ENCODE results near the gene RMND1. TPM values are rescaled to one million over a fixed set of nuclear protein-coding genes. Genes with fewer than 3 reads are reported as not detected.

RMND1 gene
- total RNA-seq, 3 donors from 2014 or later (not counting 1 experiment from before 2014, with no cell fraction given): 10.6 to 14.7 (median 11.3) TPM

DNA sequence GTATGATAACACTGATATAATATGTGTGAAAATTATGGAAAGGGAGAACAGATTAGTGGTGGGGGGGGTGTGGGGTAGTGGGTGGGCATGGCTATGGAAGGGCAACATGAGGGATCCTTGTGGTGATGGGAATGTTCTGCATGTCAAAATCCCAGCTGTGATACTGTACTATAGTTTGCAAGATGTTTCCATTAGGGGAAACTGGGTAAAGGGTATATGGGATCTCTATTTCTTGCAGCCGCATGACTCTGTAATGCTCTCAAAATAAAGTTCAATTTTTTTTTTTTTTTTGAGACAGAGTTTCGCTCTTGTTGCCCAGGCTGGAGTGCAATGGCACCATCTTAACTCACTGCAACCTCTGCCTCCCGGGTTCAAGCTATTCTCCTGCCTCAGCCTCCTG lies 74.8 kb downstream of the RMND1 start:
- H3K36me3 Mint-ChIP-seq: no peaks in the 10 kb centered on the region
- H3K27me3 Mint-ChIP-seq (ENCODE audit: low read depth in 2 of 2): no peaks in the 10 kb centered on the region
- H3K27ac Mint-ChIP-seq: peak overlapping the region in 1 of 2 donors; percentile 95
- Histone ChIP-seq H3K27me3 (ENCODE audit: control insufficient read depth, insufficient read depth, low read length) (no peaks in the 10 kb centered on the region), H3K4me3 (ENCODE audit: low read length) (no peak overlapping the region), H3K9me3 (ENCODE audit: control insufficient read depth, insufficient read depth, low read length) (no peaks in the 10 kb centered on the region), H3K36me3 (ENCODE audit: control insufficient read depth, insufficient read depth, low read length) (no peaks in the 10 kb centered on the region), H3K27ac (ENCODE audit: low read length) (no peak overlapping the region), H3K4me1 (ENCODE audit: control insufficient read depth, insufficient read depth, low read length) (peaks cover 54% of the 10 kb centered on the region)
- H3K4me3 Mint-ChIP-seq: peak overlapping the region; percentile 81
- 95% methylated on average over 3 of the region's 3 CpGs for WGBS (ENCODE audit: insufficient coverage)
- ATAC-seq (no peak), DNase-seq (no peak)
- intact Hi-C loops (cut with micrococcal nuclease): no loop called here
- H3K9me3 Mint-ChIP-seq: peaks cover 0 to 2% of the 10 kb centered on the region in 2 donors
- H3K4me1 Mint-ChIP-seq: peaks cover 77 to 86% of the 10 kb centered on the region in 2 donors
- TF ChIP-seq, protein P1, sequence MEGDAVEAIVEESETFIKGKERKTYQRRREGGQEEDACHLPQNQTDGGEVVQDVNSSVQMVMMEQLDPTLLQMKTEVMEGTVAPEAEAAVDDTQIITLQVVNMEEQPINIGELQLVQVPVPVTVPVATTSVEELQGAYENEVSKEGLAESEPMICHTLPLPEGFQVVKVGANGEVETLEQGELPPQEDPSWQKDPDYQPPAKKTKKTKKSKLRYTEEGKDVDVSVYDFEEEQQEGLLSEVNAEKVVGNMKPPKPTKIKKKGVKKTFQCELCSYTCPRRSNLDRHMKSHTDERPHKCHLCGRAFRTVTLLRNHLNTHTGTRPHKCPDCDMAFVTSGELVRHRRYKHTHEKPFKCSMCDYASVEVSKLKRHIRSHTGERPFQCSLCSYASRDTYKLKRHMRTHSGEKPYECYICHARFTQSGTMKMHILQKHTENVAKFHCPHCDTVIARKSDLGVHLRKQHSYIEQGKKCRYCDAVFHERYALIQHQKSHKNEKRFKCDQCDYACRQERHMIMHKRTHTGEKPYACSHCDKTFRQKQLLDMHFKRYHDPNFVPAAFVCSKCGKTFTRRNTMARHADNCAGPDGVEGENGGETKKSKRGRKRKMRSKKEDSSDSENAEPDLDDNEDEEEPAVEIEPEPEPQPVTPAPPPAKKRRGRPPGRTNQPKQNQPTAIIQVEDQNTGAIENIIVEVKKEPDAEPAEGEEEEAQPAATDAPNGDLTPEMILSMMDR (IDR thresholded peaks at IDR 0.05): no peak

DNA sequence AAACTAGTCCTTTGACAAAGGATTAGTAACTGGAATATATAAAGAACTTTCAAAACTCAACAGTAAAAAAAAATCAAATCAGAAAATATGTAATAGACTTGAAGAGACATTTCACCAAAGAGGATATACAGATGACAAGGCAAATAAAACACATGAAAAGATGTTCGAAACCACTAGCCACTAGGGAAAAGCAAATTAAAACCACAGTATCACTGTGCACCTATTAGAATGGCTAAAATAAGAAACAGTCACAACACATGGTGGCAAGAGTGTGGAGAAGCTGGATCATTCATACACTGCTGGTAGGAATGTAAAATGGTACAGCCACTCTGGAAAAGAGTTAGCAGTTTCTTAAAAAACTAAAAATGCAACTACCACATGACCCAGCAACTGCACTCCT lies 75.5 kb downstream of the RMND1 start:
- WGBS (ENCODE audit: insufficient coverage): 0% methylated on average over 1 of the region's 1 CpG
- Histone ChIP-seq H3K36me3 (ENCODE audit: control insufficient read depth, insufficient read depth, low read length) (peaks cover 2% of the 10 kb centered on the region), H3K9me3 (ENCODE audit: control insufficient read depth, insufficient read depth, low read length) (no peaks in the 10 kb centered on the region), H3K27ac (ENCODE audit: low read length) (peak overlapping the region; percentile 8), H3K27me3 (ENCODE audit: control insufficient read depth, insufficient read depth, low read length) (no peaks in the 10 kb centered on the region), H3K4me3 (ENCODE audit: low read length) (no peak overlapping the region), H3K4me1 (ENCODE audit: control insufficient read depth, insufficient read depth, low read length) (peaks cover 60% of the 10 kb centered on the region)
- Mint-ChIP-seq H3K4me1 (peaks cover 80 to 89% of the 10 kb centered on the region in 2 donors), H3K9me3 (peaks cover 0 to 2% of the 10 kb centered on the region in 2 donors), H3K4me3 (peak overlapping the region; percentile 81), H3K27ac (peak overlapping the region; percentile 92 to 95), H3K27me3 (ENCODE audit: low read depth in 2 of 2) (no peaks in the 10 kb centered on the region), H3K36me3 (no peaks in the 10 kb centered on the region)
- TF ChIP-seq, protein P1 (IDR thresholded peaks at IDR 0.05): no peak
- ATAC-seq: no peak
- peak in 1 of 2 donors; percentile 36 for DNase-seq
- intact Hi-C loops (cut with micrococcal nuclease): no loop called here

DNA sequence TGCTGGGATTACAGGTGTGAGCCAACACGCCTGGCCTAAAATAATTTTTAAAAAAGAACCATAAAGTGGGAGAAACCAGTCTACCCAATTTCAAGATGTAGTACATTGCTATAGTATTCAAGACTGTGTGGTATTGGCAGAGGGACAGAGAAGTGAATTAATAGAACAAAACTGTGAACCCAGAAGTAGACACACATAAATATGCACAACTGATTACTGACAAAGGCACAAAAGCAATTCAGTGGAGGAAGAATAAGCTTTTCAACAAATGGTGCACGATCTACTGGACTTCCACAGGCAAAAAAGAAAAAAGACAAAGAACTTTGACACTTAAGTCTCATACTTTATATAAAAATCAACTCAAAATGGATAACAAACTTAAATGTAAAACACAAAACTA lies 76.1 kb downstream of the RMND1 start:
- WGBS (ENCODE audit: insufficient coverage): 86% methylated on average over 2 of the region's 2 CpGs
- Histone ChIP-seq H3K9me3 (ENCODE audit: control insufficient read depth, insufficient read depth, low read length) (no peaks in the 10 kb centered on the region), H3K27me3 (ENCODE audit: control insufficient read depth, insufficient read depth, low read length) (no peaks in the 10 kb centered on the region), H3K4me1 (ENCODE audit: control insufficient read depth, insufficient read depth, low read length) (peaks cover 56% of the 10 kb centered on the region), H3K27ac (ENCODE audit: low read length) (peak overlapping the region; percentile 2), H3K4me3 (ENCODE audit: low read length) (no peak overlapping the region), H3K36me3 (ENCODE audit: control insufficient read depth, insufficient read depth, low read length) (peaks cover 8% of the 10 kb centered on the region)
- peaks cover 80 to 89% of the 10 kb centered on the region in 2 donors for H3K4me1 Mint-ChIP-seq
- ATAC-seq: no peak
- H3K36me3 Mint-ChIP-seq: no peaks in the 10 kb centered on the region
- H3K4me3 Mint-ChIP-seq: peak overlapping the region; percentile 81
- peaks cover 0 to 2% of the 10 kb centered on the region in 2 donors for H3K9me3 Mint-ChIP-seq
- no peaks in the 10 kb centered on the region for H3K27me3 Mint-ChIP-seq (ENCODE audit: low read depth in 2 of 2)
- TF ChIP-seq, protein P1 (IDR thresholded peaks at IDR 0.05): no peak
- DNase-seq: no peak
- intact Hi-C loops (cut with micrococcal nuclease): no loop called here
- peak overlapping the region; percentile 92 to 95 for H3K27ac Mint-ChIP-seq

Measured in natural killer cell (primary cell).